HepG2 (cell line): ENCODE results near the gene NBEA.

ENCODE experiments used
- CREB1 ChIP-seq, 2 experiments: fragments of 450-650 bp in 1 of 2; IDR thresholded peaks; 2 replicates each; pipeline ENCODE4 v1.6.1; 2016 to 2017; ENCODE audit warnings: control low read depth in 1 of 2, mild to moderate bottlenecking in 1 of 2, missing compliant biosample characterization in 1 of 2, missing genetic modification characterization in 1 of 2
- CTCF ChIP-seq: sonication (generic); formaldehyde crosslinking; IDR thresholded peaks from 2 replicates; pipeline ENCODE4 v1.5.0; 2020; ENCODE audit warnings: mild to moderate bottlenecking, missing genetic modification reagents, moderate library complexity
- ETS1 ChIP-seq: sonication (generic); formaldehyde crosslinking; IDR thresholded peaks from 2 replicates; pipeline ENCODE4 v1.4.0; 2020; ENCODE audit warnings: missing genetic modification reagents
- EZH2 ChIP-seq: conservative IDR thresholded peaks from 2 replicates; pipeline ENCODE4 v1.6.1; 2012; ENCODE audit warnings: mild to moderate bottlenecking, low read depth, low read length, moderate library complexity
- GABPA ChIP-seq, 2 experiments: IDR thresholded peaks; 2 replicates each; pipeline ENCODE4 v1.6.1; 2011 to 2016; ENCODE audit warnings: low read depth in 2 of 2, low read length in 1 of 2, missing biosample characterization in 1 of 2, missing genetic modification characterization in 1 of 2
- HES4 ChIP-seq: sonication (generic); formaldehyde crosslinking; IDR thresholded peaks from 2 replicates; pipeline ENCODE4 v1.9.0; 2021; ENCODE audit warnings: mild to moderate bottlenecking, missing genetic modification reagents, borderline replicate concordance
- MTA3 ChIP-seq: sonication (generic); formaldehyde crosslinking; IDR thresholded peaks from 2 replicates; pipeline ENCODE4 v1.4.0; 2020; ENCODE audit warnings: missing genetic modification reagents
- YY1 ChIP-seq: IDR thresholded peaks from 2 replicates; pipeline ENCODE4 v1.6.1; 2011; ENCODE audit warnings: low read length, low read depth, moderate library complexity, mild to moderate bottlenecking; ENCODE audit not compliant: insufficient read depth, insufficient replicate concordance
- ZFP41 ChIP-seq: sonication (generic); formaldehyde crosslinking; IDR thresholded peaks from 2 replicates; pipeline ENCODE4 v1.4.0; 2020; ENCODE audit warnings: mild to moderate bottlenecking, missing genetic modification reagents, borderline replicate concordance
- ZNF280B ChIP-seq: sonication (generic); formaldehyde crosslinking; IDR thresholded peaks from 2 replicates; pipeline ENCODE4 v1.5.0; 2020; ENCODE audit warnings: missing genetic modification reagents, mild to moderate bottlenecking, borderline replicate concordance
- ZNF33B ChIP-seq: sonication (generic); formaldehyde crosslinking; IDR thresholded peaks from 2 replicates; pipeline ENCODE4 v1.5.1; 2020; ENCODE audit warnings: mild to moderate bottlenecking, missing genetic modification reagents
- ZNF639 ChIP-seq: conservative IDR thresholded peaks from 2 replicates; pipeline ENCODE4 v1.6.1; 2018; ENCODE audit warnings: missing genetic modification reagents

GRCh38 chr13:35716729-35717128 lies 774.7 kb downstream of the NBEA start:
- TF ChIP-seq MTA3 (CRISPR knock-in tag): no peak
- no peak for TF ChIP-seq YY1
- no peak for TF ChIP-seq CTCF (CRISPR knock-in tag)
- TF ChIP-seq EZH2: no peak
- no peak for TF ChIP-seq ETS1 (CRISPR knock-in tag)
- no peak for TF ChIP-seq ZNF33B (CRISPR knock-in tag)
- TF ChIP-seq CREB1 (IDR thresholded peaks at IDR 0.05): no peak
- no peak for TF ChIP-seq CREB1 (CRISPR knock-in tag; IDR thresholded peaks at IDR 0.05)
- no peak for TF ChIP-seq ZNF639 (CRISPR knock-in tag)
- TF ChIP-seq GABPA (IDR thresholded peaks at IDR 0.05; ENCODE audit: low read depth, low read length): no peak
- no peak for TF ChIP-seq GABPA (CRISPR knock-in tag; IDR thresholded peaks at IDR 0.05; ENCODE audit: low read depth)
- no peak for TF ChIP-seq ZFP41
- TF ChIP-seq ZNF280B (CRISPR knock-in tag): no peak
- no peak for TF ChIP-seq HES4 (CRISPR knock-in tag)
